ENCODE results near the gene GPALPP1.
"Not testable (repeated sequence)": the region's sequence is repeated elsewhere in the genome, so short reads cannot be mapped to it uniquely, and the experiment has no call there.

Gene GPALPP1

GRCh38 chr13:45007225-45007624, 17.9 kb downstream of the GPALPP1 start:
- no peak for DNase-seq

DNA sequence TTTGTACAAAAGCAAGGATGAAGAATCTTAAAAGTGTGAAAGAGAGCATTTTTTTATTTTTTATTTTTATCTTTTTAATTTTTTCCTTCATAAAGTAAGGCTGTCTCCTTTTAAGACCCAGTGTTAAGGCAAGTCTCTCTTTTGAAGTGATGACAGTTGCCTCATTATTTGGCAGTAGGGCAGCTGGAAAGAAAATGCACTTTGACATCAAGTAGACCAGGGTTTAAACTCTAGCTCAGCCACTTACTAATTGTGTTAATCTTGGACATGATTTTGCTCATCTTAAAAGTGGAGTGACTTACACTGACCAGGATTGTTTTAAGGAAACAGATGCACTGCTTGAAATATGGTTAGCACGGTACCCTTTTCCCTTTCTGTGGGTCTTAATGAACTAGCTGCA, 18.5 kb downstream of the GPALPP1 start:
- DNase-seq: no peak

DNA sequence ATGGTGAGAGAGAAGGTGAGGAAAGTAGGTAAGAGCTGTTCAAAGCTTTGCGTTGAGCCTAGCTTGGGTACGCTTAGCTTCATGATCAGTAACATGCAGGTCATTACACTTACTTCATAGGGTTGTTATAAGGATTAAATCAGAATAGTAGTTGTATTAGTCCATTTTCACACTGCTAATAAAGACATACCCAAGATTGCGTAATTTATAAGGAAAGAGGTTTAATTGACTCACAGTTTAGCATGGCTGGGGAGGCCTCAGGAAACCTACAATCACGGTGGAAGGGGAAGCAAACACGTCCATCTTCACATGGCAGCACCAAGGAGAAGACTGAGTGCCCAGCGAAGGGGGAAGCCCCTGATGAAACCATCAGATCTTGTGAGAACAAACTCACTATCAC, 21.9 kb downstream of the GPALPP1 start:
- DNase-seq: no peak

- no peak for DNase-seq
Observed at GRCh38 chr13:45015300-45015699, 26.0 kb downstream of the GPALPP1 start.

- DNase-seq: no peak
Observed at GRCh38 chr13:45016792-45017425, 27.6 kb downstream of the GPALPP1 start.

- DNase-seq: not testable (repeated sequence)
Observed at GRCh38 chr13:45019981-45020380, 30.6 kb downstream of the GPALPP1 start.

- no peak for DNase-seq
Observed at GRCh38 chr13:45021250-45021649, 31.9 kb downstream of the GPALPP1 start.

GRCh38 chr13:45024847-45025246, 35.5 kb downstream of the GPALPP1 start:
- DNase-seq: no peak

DNA sequence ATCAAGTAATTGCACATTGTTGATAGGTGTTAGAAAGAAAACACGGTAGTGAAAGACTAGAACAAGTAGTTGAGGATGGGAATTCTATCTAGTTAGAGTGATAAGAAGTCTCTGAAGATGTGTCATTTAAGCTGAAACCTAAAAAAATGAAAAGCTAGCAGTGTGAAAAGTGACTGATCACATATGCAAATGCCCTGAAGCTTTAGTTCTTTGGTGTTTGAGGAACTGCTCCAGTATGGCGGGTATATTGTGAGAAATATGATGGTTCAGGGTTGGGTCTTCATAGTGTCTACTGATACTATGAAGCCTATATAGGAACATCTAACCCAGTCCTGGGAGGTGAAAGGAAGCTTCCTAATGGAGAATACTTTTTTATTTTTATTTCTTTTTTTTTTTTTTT, 45.0 kb downstream of the GPALPP1 start:
- no peak for DNase-seq

DNA sequence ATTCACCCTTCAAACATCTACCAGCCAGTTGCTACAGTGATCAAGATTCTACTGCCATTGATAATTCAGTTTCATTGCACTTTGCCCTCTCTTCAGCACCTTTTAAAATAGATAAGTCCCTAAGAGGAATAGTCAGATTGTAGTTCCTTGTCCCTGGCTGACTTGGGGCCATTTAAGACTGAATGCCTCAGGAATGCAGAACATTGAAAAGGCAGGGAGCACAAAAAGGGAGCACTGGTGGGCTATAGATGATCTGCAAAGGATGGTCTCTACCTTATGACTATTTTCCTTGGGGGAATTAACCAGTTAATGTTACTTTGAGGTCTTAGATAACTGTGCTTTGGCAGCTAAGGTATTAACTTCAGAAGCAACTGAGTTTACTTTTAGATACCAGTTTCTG, 46.9 kb downstream of the GPALPP1 start:
- DNase-seq: no peak

GRCh38 chr13:45040173-45040572, 50.8 kb downstream of the GPALPP1 start:
- DNase-seq: no peak

DNA sequence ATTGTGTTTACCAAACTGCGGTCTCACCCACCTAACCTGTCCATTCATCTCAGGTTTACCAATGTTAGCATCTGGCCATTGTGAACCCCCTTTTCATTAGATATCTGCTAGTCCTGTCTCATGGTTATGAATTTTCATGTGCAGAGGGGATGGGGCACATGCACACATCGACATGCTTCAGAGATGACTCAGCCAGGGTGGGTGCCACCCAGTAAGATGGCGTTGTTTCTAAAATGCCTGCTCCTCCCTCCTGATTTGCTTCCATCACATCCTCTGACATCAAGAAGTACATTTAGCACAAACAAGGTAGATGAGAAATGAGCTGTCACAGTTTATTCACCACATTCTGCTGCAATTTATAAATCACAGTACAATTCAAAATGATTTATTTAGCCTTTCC, 51.3 kb downstream of the GPALPP1 start:
- DNase-seq: no peak

DNA sequence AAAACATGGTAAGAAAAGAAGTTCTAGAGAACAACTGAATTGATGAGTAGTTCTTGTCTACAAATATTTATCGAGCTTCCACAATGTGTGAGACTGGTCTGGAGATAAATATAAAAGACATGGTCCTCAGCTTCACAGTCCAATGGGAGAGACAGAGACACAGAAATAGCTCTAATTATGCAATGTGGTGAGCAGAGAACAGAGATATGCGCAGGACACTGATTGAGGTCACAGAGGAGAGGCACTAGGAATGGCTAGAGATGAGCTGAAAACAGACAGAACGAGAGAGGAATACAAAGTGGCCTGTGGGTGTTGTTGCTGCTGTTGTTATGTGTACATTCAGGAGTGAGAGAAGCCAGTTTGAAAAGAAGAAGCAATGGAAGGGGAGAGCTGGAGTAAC, 53.2 kb downstream of the GPALPP1 start:
- no peak for DNase-seq

- DNase-seq: no peak
Observed at GRCh38 chr13:45046445-45046844, 57.1 kb downstream of the GPALPP1 start.

DNA sequence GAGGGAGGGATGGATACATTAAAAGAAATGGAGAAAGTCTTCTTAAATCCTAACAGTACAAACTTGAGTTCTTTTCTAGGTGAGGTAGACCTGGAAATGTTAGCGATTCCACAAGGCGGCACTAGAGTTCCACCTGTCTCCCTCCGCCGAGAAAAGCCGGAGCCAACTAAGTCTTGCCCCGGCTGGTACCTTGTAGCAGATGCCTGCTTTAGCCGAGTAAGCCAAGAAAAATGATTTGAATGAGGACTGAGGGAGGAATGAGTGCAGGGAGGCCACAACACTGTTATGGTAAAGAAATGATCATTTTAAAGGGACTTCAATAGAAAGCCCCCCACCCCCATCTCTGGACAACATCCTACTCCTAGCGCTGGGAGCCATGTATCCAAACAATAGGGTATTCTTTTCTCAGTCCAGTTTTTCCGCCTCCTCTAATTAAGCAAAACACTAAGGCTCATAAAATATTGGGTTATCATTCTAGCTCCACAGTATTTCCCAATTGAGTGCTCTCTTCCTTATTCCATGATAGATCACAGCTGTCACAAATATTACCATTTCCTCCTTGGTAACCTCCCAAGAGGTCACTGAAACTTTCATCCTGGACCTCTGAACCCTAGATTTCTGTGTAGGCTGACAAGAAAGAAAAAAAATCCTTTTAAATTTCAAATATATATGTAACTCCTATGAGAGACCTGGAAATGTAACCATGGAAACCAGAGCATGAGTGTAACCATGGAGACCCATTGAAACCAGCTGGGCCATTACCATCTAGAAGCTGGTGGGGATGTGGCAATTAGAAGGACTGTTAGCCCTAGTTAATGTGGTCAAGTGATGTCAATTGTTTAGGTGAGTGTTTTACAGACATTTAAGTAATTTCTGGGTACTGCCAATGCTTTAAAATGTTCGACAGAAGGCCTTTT, 58.3 kb downstream of the GPALPP1 start:
- DNase-seq: peak; percentile 85

DNA sequence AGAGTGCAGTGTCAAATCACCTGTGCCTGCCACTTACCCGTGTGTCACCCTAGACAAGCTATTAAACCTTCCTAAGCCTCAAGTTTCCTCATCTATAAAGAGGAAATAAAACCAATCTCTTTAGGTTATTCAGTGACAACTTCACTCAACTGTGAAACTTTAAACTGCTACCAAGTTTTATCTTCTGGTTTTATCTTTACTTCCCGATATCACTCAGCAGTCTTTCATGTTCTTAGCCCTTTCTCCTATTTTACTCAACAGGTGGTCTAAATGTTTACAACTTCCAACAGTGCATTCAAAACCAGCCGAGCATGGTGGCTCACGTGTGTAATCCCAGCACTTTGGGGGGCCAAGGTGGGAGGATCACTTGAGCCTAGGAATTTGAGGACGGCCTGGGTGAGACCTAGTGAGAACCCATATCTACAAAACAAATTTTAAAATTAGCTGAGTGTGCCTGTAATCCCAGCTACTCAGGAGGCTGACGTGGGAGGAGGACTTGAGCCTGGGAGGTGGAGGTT, 59.6 kb downstream of the GPALPP1 start:
- DNase-seq: peak; percentile 40

DNA sequence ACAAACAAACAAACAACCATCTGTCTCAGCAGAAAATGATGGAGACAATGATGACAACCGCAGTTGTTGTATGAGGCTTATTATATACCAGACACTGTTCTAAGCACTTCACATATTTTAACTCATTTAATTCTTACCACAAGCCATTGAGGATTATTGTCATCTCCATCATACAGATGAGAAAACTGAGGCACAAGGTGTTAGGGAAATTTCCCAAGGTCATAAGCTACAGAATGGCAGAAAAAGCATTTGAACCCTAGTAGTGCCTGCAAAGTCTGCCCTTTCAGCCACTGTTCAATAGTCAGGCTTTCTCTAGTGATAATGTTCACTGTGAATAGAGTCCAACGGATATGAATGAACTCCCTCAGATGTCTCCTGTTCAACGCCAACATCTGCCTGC, 60.1 kb downstream of the GPALPP1 start:
- no peak for DNase-seq

- DNase-seq: no peak
Observed at GRCh38 chr13:45051315-45051714, 62.0 kb downstream of the GPALPP1 start.

DNA sequence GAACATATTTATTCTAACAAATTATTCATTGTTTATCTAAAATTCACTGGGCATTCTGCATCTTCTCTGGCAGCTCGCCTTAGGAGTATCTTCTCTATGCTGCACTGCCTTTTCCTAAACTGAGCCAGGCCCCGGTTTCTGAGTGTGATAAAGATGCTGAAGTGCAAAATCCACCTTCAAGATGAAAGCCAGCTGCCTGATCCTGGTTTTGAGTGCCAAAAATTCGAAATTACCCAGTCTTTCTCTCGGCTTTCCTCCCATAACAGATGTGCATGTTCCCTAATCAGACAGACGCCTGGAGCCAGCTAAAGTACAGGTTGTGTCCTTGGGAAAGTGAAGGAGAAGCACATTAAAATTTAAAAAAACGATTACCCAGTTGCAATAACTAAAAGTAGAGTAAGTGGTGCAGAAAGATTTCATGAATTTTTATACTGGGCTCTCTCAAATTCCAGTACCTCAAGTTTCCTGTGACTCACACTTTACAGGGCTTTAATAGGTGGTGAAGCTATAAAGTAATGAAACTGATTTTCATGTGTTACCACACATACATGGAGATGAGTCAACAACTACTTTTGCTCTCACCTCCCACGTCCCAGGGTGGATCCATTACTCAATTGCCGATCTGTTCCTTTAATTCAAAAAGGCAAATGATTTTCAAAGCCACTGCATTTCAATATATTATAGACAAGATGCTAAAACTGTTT, 66.0 kb downstream of the GPALPP1 start:
- peak; percentile 67 for DNase-seq

GRCh38 chr13:45055902-45056648, 66.7 kb downstream of the GPALPP1 start:
- DNase-seq: peak; percentile 42

- DNase-seq: no peak
Observed at GRCh38 chr13:45060062-45060461, 70.7 kb downstream of the GPALPP1 start.

- no peak for DNase-seq
Observed at GRCh38 chr13:45063261-45063860, 74.0 kb downstream of the GPALPP1 start.
